Stimulated activated CD4-positive, alpha-beta T cell treated with anti-CD3 and anti-CD28 coated beads, Interleukin-15, amount 100 ng/mL, for 48 hours (primary cell): ENCODE measurements around the gene MRI1.

Experiments used
- DNase-seq, 2 donors: peaks; one replicate each; pipeline ENCODE4 v3.0.0-alpha.2; 2020; ENCODE audit warnings: low read depth in 2 of 2

Gene MRI1

DNA sequence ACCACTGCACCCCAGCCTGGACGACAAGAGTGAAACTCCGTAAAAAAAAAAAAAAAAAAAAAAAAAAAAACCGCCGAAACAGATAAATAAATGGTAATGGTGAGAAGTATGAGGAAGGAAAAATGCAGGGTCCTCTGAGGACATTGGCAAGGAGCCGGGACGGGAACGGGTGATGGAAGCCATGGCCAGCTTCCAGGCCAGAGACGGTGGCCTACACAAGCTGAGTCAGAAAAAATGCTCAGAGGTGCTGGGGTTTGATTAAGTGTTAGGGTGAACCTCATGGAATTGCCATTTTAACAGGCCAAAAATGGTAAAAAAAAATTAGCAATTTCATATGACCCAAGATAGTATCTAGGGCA is 30.1 kb downstream of the MRI1 start:
- no peak for DNase-seq

DNA sequence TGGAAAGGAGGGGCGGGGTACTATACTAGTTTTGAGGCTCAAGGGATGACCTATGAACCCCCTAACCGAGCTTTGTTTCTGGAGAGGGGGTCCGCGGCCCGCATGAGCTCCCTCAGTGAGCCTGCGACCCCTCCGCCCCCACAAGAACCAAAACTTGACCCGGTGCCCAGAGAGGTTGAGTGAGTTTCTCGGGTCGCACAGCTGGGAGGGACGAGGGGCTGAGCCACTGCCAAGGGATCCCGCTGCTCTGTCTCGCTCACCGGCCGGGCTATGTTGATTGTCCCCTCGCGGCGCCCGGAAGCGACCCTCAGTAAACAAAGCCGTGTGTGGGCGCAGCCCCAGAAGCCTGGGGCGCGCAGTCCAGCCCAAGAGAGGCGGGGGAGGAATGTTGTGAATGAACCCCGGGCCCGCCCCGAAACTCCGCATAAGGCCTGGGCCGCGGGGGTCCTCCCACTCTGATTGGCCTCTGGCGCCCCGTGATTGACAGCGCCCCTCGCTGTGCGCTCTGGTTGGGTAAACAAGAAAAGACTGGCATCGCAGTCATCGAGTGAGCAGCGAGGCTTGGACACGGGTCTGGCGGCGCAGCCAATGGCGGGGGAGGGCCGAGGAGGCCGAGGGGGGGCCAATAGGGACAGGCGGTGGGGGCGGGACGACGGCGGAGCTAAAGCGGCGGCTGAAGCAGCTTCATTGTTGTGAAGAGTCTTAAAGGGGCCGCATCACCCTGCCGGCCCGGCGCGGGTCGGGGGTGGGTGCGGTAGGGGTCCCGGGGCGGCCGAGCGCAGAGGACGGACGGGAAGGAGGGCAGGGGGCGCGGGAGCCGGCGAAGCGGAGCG is 30.7 kb downstream of the MRI1 start, which contains the start of gene ZSWIM4:
TSS of gene ZSWIM4 (plus strand) at position 687 of the 833 bp plus-strand sequence. CDS start 206 bp downstream, outside the sequence.
- DNase-seq: peak; percentile 95 to 96

DNA sequence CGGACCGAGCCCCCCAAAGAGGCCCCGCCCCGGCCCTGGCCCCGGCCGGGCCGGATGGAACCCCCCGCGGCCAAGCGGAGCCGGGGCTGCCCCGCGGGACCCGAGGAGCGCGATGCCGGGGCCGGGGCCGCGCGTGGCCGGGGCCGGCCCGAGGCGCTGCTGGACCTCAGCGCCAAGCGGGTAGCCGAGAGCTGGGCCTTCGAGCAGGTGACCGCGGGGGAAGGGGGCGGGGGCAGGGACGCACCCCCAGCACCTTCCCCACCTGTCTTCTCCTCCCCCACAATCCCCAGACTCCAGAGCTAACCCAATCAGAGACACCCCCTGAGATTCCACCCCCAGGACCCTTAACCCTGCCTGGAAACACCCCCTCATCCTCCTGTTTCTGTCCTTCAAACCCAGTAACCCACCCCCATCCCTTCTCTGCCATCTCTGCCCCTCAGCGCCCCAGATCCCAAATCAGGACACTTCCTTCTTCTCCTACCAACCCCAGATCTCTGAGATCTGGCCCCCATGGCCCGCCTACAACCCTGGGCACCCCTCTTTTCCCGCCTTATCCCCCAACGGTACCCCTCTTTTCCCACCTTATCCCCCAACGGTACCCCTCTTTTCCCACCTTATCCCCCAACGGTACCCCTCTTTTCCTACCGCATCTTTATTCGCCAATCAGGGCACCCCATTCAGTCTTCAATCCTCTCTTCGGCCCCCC is 31.4 kb downstream of the MRI1 start:
- no peak for DNase-seq

DNA sequence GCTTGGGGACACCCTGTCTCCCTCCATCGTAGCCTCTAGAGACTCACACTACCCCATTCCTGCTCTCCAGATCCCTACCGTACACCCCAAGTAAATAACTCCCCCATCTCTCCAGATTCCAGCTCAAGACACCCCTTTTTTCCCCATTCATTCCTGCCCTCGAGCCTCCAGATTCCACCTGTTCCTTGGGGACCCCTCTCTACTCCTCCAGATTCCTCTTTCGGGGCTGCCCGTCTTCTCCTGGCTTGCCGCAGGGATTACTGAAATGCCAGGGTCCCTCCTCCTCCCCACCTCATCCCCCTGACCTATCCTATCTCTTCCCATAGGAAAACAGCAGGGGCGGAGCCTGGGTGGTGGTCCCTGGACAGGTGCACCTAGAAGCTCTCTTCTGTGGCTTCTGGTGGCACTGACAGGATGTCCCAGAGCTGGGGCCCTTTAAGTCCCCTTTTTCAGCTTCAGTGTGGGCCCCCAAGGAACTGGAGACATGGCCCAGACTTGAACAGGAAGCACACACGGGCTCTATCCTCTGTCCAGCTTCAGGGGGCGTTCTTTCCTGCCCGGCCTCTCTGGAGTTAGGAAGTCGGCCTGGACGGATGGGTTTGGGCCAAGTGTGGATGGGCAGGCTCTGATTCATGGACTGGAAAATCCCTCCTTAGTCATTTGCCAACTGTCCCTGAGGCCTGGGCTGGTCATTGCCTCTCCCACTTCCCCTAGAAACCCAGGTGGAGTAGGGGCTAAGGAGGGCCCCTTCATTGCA is 32.2 kb downstream of the MRI1 start:
- DNase-seq: no peak

DNA sequence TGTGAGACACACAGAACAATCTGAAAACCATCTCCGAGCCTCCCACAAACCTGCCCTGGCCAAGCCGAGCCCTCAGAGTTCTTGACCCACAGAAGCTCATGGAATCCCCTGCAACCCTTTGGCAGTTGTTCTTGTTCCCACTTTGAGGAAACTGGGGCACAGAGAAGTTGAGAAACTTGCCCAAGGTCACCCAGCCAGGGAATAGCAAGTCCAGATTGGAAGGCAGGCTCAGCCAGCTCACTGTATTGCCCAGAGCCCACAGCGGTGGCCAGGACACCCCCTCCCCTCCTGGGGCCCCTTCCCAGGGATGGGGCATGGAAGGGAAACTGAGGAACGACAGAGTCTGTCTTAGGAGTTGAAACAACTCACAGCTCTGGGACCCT is 32.7 kb downstream of the MRI1 start:
- DNase-seq: no peak

DNA sequence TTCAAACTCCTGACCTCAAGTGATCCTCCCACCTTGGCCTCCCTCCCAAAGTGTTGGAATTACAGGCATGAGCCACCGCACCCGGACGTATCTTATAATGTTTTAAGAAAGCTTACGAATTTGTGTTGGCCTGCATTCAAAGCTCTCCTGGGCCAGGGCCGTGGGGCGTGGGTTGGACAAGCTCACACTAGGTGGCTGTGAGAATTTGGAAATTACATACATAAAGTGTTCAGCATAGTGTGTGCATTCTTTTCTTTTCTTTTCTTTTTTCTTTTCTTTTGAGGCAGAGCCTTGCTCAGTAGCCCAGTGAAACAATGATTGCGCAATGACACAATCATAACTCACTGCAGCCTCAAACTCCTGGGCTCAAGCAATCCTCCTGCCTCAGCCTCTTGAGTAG is 33.5 kb downstream of the MRI1 start:
- DNase-seq: no peak

DNA sequence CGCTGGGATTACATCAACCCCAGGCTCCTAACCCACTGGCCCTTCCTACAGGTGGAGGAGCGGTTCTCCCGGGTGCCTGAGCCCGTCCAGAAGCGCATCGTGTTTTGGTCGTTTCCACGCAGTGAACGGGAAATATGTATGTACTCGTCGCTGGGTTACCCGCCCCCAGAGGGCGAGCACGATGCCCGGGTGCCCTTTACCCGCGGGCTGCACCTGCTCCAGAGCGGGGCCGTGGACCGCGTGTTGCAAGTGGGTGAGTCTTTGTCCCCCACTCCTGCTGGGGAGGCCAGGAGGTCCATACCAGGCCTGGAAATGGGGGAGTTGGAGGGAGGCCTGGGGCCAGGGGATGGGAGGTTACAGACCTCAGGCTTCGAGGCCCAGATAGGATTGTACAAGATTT is 35.3 kb downstream of the MRI1 start:
- DNase-seq: no peak

DNA sequence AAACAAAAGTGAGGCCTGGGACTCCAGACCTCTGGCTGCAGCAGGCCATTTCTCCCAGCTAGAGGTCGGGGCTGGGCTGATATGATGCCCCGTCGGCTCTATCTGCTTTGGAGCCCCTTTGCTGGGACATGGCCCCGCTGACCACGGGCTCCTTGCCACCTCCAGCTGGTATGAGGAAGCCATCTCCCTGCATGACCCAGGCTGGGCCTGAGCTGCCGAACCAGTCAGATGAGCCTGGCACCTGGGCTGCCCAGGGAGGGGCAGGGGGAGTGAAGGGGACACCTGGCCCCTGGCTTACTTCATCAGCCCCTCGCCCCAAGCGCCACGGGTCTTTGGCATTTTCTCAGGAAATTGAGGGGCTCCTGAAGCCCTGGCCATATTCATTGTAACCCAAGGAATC is 38.7 kb downstream of the MRI1 start:
- no peak for DNase-seq

DNA sequence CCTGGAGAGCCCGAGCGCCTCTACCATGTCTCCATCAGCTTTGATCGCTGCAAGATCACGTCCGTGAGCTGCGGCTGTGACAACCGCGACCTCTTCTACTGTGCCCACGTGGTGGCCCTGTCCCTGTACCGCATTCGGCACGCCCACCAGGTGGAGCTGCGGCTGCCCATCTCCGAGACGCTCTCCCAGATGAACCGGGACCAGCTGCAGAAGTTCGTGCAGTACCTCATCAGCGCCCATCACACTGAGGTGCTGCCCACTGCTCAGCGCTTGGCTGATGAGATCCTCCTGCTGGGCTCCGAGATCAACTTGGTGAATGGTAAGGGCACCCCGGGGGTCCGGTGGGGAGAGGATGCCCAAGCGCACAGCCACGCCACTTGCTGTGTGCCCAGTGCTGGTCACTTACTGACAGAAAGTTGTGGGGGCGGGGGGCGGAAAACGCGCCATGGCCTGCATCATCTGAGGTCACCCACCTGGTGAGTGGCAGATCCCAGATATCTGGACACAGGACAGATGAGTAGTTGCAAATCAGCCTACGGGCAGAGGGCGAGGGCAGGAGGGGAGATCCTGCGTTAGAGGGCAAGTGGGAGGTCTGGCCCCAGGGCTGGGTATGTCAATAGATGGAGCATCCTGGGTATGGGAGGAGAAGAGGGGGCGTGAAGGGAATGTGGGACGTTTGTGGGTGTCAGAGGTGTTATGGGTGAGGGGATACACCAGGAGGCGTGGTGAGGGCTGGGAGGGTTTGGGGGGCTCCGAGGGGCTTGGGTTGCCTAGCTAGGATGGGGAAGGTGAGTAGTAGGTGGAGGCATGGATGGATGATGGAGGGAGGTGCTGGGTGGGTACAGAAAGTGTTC is 40.7 kb downstream of the MRI1 start:
- DNase-seq: no peak

DNA sequence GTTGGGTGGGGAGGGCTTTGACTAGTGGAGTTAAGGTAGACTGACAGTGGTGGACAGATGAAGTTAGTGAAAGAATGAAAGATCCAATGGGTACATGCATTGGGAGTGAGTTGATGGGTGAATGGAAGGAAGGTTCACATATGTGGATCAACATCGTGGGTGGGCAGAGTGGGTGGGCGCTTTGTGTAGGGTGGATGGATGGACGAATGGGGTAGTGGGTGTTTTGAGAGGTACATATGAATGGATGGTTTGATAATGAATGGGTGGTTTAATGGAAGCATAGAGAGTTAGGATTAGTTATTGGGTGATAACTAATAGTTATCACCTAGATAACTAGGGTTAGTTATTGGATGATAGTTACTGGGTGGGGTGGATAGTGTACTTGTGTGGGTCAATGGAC is 42.4 kb downstream of the MRI1 start:
- DNase-seq: no peak

DNA sequence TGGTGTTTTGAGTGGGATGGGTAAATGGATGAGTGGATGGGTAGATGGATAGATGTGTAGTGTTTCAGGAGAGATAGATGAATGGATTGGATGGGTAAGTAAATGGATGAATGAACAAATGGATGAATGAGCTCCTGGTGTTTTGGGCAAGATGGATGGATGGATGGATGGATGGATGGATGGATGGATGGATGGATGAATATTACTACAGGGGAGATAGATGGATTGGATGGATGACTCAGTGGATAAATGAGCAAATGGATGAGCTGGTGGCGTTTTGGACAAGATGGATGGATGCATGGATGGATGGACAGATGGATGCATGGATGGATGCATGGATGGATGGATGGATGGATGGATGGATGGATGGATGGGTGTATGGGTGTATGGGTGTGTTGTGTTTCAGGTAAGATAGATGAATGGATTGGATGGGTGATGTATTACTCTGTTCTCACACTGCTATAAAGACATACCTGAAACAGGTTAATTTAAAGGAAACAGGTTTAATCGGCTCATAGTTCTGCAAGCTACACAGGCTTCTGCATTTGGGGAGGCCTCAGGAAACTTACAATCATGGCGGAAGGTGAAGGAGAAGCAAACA is 43.2 kb downstream of the MRI1 start:
- no peak for DNase-seq

DNA sequence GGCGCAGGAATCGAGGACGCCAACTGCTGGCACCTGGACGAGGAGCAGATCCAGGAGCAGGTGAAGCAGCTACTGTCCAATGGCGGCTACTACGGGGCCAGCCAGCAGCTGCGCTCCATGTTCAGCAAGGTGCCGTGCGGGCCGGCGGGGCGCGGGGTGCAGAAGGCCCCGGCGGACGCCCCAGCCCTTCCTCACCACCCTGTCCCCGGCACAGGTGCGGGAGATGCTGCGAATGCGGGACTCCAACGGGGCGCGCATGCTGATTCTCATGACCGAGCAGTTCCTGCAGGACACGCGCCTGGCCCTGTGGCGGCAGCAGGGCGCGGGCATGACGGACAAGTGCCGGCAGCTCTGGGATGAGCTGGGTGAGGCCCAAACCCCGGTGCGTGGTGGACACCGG is 44.5 kb downstream of the MRI1 start:
- DNase-seq: no peak

DNA sequence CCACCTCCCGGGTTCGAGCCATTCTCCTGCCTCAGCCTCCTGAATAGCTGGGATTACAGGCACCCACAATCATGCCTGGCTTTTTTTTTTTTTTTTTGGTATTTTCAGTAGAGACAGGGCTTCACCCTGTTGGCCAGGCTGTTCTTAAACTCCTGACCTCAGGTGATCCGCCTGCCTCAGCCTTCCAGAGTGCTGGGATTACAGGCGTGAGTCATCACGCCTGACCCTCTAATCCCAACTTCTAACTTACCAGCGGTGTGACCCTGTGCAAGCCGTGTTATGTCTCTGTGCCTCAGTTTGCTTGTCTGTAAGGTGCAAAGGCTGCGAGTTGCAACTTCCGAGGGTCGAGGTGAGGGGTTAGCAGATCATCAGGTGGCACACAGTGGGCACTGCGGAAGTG is 48.2 kb downstream of the MRI1 start:
- DNase-seq: no peak

DNA sequence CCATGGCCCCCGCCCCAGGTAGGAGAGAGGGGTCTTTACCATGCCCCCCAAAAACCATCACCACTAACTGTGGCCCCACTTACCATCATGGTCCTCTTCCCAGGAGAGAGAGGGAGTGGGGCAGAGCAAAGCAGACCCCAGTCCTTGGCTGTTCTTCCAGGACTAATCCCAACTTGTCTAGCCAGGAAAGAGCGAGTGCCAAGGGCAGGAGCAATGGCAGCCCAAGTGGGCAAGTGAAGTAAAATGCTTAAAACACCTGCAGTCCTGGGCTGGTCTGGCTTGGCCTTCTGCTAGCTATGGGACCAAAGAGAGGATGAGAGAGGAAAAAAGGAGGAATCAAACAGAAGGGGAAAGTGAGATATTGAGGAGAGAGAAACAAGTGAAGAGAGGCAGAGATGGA is 48.8 kb downstream of the MRI1 start:
- no peak for DNase-seq

DNA sequence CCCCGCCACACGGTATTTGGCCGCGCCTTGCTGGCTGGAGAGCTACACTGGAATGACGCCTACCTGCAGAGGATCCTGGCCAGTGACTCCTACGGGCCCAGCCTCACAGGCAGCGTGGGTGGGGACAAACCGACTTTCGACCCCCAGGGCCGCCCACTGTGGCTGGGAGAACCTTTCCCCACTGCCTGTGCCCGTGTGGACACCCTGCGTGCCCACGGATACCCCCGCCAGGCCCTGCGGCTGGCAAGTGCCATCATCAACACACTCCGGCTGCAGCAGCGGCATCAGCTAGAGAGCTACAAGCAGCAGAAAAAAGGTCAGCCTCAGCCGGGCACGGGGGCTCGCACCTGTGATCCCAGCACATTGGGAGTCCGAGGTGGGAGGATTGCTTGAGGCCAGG is 50.2 kb downstream of the MRI1 start:
- DNase-seq: no peak

DNA sequence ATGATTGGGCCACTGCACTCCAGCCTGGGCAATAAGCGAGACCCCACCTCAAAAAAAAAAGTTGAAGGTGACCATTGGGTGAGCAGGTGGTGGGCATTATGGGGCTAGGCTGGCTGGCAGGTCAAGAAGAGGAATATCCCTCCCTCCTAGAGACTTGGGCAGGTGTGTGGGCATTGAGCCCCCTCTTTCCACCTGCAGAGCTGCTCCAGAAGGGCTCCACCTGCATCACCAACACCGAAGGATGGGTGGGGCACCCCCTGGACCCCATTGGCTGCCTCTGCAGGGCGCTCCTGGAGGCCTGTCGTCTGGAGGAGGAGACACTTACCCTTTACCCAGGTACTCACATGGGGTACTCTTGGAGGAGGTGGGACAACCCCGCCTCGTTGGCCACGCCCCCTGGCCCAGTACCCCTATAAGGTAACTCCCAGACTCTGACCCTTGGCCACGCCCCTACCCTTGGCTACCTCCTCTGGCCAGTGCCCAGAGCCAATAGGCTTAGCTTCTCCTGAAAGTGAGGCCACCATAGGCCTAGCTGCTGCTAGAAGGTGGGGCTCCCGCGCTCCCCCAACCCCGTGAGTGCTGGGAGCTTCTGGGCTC is 52.8 kb downstream of the MRI1 start:
- no peak for DNase-seq

DNA sequence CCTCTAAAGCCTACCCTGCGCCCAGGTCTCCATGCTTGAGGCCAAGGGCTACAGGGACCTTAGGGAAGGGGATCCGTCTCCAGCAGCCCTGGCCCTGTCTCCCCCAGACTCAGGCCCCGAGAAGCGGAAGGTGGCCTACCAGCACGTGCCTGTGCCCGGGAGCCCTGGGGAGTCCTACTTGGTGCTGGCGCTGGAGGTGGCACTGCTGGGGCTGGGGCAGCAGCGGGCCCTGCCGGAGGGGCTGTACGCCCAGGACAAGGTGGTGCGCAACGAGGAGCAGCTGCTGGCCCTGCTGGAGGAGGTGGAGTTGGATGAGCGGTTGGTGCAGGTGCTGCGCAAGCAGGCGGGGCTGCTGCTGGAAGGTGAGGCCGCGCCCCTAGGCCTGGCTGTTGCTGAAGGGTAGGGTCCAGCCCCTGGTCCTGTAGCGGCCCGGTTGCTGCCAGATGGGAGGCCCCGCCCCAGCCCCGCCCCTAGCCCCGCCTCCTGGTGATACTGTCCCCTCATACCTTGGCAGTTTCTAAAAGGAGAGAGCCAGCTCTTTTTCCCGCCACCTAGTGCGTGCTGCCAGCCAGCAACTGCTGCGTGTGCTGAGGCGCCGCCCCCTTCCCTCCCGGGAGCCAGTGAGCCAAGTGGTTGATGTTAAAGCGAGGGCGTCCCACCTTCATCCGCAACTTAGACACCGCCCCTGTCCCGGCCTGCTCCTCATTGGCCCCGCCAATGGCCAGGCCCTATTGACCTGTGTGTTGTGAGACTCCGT is 53.5 kb downstream of the MRI1 start:
- DNase-seq: no peak

DNA sequence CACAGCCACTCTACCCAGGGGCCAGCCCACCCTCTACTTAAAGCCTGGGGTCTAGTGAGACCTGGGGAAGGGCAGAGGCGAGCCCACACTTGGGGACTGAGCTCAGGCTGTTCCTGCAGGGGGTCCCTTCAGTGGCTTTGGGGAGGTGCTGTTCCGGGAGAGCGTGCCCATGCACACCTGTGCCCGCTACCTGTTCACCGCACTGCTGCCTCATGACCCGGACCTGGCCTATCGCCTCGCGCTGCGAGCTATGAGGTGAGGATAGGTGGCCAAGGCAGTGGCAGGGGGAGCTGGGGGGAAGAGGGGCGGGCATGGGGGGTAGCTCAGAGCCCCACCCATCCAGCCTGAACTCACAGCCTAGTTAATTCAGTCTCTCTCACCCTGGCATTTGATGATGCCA is 54.9 kb downstream of the MRI1 start:
- DNase-seq: no peak

DNA sequence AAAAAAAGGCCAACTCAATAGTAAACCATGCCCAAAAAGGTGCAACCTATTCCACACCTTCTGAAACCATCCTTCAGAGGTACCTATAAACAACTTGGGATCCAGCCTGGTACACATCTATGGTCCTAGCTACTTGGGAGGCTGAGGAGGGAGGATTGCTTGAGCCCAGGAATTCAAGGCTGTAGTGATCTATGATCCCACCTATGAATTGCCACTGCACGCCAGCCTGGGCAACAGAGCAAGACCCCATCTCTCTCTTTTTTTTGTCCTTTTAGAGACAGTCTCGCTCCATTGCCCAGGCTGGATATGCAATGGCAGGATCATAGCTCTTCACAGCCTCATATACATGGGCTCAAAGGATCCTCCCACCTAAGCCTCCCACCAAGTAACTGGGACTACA is 57.0 kb downstream of the MRI1 start:
- DNase-seq: no peak

DNA sequence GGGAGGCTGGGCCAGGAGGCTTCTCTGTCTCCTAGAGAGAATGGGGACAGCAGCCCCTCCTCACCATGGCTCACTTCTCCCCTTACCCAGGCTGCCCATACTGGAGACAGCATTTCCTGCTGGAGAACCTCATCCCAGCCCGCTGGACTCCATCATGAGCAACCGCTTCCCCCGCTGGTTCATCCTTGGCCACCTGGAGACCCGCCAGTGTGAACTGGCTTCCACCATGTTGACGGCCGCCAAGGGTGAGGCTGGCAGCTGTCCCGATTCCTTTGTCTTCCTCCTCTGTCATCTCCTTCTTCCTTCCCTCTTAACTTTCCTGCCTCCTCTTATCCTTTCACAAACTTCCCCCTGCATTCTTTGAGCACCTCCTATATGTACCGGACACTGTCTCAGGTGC is 58.9 kb downstream of the MRI1 start:
- no peak for DNase-seq
